Ishikawa (cell line): Measurements from ENCODE around the gene CISD3.

Source experiments
- CEBPB ChIP-seq: IDR thresholded peaks from 2 replicates; pipeline ENCODE4 v1.6.1; 2012
- CREB1 ChIP-seq: IDR thresholded peaks from 2 replicates; pipeline ENCODE4 v1.6.1; 2012; ENCODE audit warnings: low read depth
- EGR1 ChIP-seq: IDR thresholded peaks from 2 replicates; pipeline ENCODE4 v1.6.1; 2012
- EP300 ChIP-seq: IDR thresholded peaks from 2 replicates; pipeline ENCODE4 v1.6.1; 2012; ENCODE audit warnings: borderline replicate concordance
- FOXM1 ChIP-seq: IDR thresholded peaks from 2 replicates; pipeline ENCODE4 v1.6.1; 2012; ENCODE audit warnings: low read depth, borderline replicate concordance
- MAX ChIP-seq: IDR thresholded peaks from 2 replicates; pipeline ENCODE4 v1.6.1; 2012
- NFIC ChIP-seq: IDR thresholded peaks from 2 replicates; pipeline ENCODE4 v1.6.1; 2012
- RAD21 ChIP-seq: IDR thresholded peaks from 2 replicates; pipeline ENCODE4 v1.6.1; 2012; ENCODE audit warnings: low read depth
- REST ChIP-seq: IDR thresholded peaks from 2 replicates; pipeline ENCODE4 v1.6.1; 2012; ENCODE audit warnings: low read depth, mild to moderate bottlenecking
- TAF1 ChIP-seq: IDR thresholded peaks from 2 replicates; pipeline ENCODE4 v1.6.1; 2012; ENCODE audit warnings: low read depth, mild to moderate bottlenecking
- TCF12 ChIP-seq: IDR thresholded peaks from 2 replicates; pipeline ENCODE4 v1.6.1; 2012; ENCODE audit warnings: low read depth
- TEAD4 ChIP-seq: IDR thresholded peaks from 2 replicates; pipeline ENCODE4 v1.6.1; 2012
- USF1 ChIP-seq: IDR thresholded peaks from 2 replicates; pipeline ENCODE4 v1.6.1; 2012
- YY1 ChIP-seq: IDR thresholded peaks from 2 replicates; pipeline ENCODE4 v1.6.1; 2012; ENCODE audit warnings: low read depth
- ZBTB7A ChIP-seq: IDR thresholded peaks from 2 replicates; pipeline ENCODE4 v1.6.1; 2012; ENCODE audit warnings: low read depth

CISD3 gene

GRCh38 chr17:38735161-38735997, 5.2 kb downstream of the CISD3 start:
- TF ChIP-seq ZBTB7A (peak; percentile 93), RAD21 (peak; percentile 82), USF1 (no peak), CREB1 (no peak)

- TF ChIP-seq NFIC: no peak
- no peak for TF ChIP-seq ZBTB7A
- no peak for TF ChIP-seq EP300
- no peak for TF ChIP-seq FOXM1
- no peak for TF ChIP-seq TEAD4
- no peak for TF ChIP-seq TAF1
- TF ChIP-seq CEBPB: no peak
- no peak for TF ChIP-seq REST
- TF ChIP-seq EGR1: no peak
- TF ChIP-seq TCF12: no peak
- TF ChIP-seq YY1: no peak
- TF ChIP-seq MAX: no peak
- TF ChIP-seq RAD21: no peak
- no peak for TF ChIP-seq USF1
- no peak for TF ChIP-seq CREB1
Observed at GRCh38 chr17:38738007-38738662, 8.0 kb downstream of the CISD3 start.

- no peak for TF ChIP-seq FOXM1
- no peak for TF ChIP-seq CREB1
Observed at GRCh38 chr17:38738686-38739085, 8.5 kb downstream of the CISD3 start.

GRCh38 chr17:38739305-38739704, 9.2 kb downstream of the CISD3 start:
- TF ChIP-seq TEAD4: no peak
- TF ChIP-seq TCF12: no peak
- TF ChIP-seq EGR1: no peak
- TF ChIP-seq ZBTB7A: no peak
- no peak for TF ChIP-seq EP300
- TF ChIP-seq NFIC: no peak
- TF ChIP-seq CREB1: no peak
- TF ChIP-seq CEBPB: no peak
- TF ChIP-seq MAX: no peak

GRCh38 chr17:38740044-38740443, 9.9 kb downstream of the CISD3 start:
- TF ChIP-seq NFIC (no peak), TEAD4 (no peak), EGR1 (no peak), EP300 (no peak), FOXM1 (no peak), TCF12 (no peak), CREB1 (no peak), YY1 (no peak), MAX (no peak), RAD21 (no peak), TAF1 (no peak), USF1 (no peak), ZBTB7A (no peak), REST (no peak), CEBPB (no peak)
